Stimulated activated effector memory CD8-positive, alpha-beta T cell treated with anti-CD3 and anti-CD28 coated beads, Interleukin-12 subunit alpha, Interleukin-12 subunit beta, amount 100 ng/mL, for 72 hours (primary cell): ENCODE measurements around the gene WDTC1.
A peak's percentile ranks its signal among the peaks of the same experiment; 100 is the strongest.
"Not testable (repeated sequence)": the region's sequence is repeated elsewhere in the genome, so short reads cannot be mapped to it uniquely, and the experiment has no call there.

Experiments used
- ATAC-seq: fragments of 150-1000 bp; cut with Tn5 transposase; 2 replicates; pipeline ENCODE4 v1.10.0; 2021
- DNase-seq, 2 donors: peaks; one replicate each; pipeline ENCODE4 v3.0.0; 2021 to 2022; ENCODE audit warnings: low spot score in 2 of 2
- H3K27ac Mint-ChIP-seq: one replicate; pipeline ENCODE4 v1.8.0; 2022; ENCODE audit warnings: mild to moderate bottlenecking, mixed read lengths
- H3K36me3 Mint-ChIP-seq: one replicate; pipeline ENCODE4 v1.8.0; 2022; ENCODE audit warnings: mild to moderate bottlenecking, mixed read lengths
- H3K4me1 Mint-ChIP-seq: one replicate; pipeline ENCODE4 v1.8.0; 2022; ENCODE audit warnings: mixed read lengths
- H3K4me3 Mint-ChIP-seq: one replicate; pipeline ENCODE4 v1.8.0; 2022; ENCODE audit warnings: mild to moderate bottlenecking, mixed read lengths
- H3K9me3 Mint-ChIP-seq: one replicate; pipeline ENCODE4 v1.8.0; 2022; ENCODE audit warnings: mixed read lengths

The WDTC1 gene

GRCh38 chr1:27285274-27285660 is 50.8 kb downstream of the WDTC1 start:
- H3K27ac Mint-ChIP-seq: no peak overlapping the region
- no peak overlapping the region for H3K4me3 Mint-ChIP-seq

GRCh38 chr1:27285821-27286220 is 51.4 kb downstream of the WDTC1 start:
- not testable (repeated sequence) for DNase-seq, H3K4me1 Mint-ChIP-seq, H3K9me3 Mint-ChIP-seq, H3K4me3 Mint-ChIP-seq, H3K27ac Mint-ChIP-seq, ATAC-seq
- peaks cover 75% of the 10 kb centered on the region for H3K36me3 Mint-ChIP-seq

More at GRCh38 chr1:27285274-27285660, 50.8 kb downstream of the WDTC1 start:
- H3K36me3 Mint-ChIP-seq: peaks cover 69% of the 10 kb centered on the region
- no peaks in the 10 kb centered on the region for H3K9me3 Mint-ChIP-seq
- H3K4me1 Mint-ChIP-seq: no peaks in the 10 kb centered on the region
- ATAC-seq: no peak
- no peak for DNase-seq

DNA sequence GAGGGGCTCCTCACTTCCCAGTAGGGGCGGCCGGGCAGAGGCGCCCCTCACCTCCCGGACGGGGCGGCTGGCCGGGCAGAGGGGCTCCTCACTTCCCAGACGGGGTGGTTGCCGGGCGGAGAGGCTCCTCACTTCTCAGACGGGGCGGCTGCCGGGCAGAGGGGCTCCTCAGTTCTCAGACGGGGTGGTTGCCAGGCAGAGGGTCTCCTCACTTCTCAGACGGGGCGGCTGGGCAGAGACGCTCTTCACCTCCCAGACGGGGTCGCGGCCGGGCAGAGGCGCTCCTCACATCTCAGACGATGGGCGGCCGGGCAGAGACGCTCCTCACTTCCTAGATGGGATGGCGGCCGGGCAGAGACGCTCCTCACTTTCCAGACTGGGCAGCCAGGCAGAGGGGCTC is 54.7 kb downstream of the WDTC1 start:
- not testable (repeated sequence) for ATAC-seq, DNase-seq, H3K4me1 Mint-ChIP-seq, H3K9me3 Mint-ChIP-seq, H3K27ac Mint-ChIP-seq, H3K4me3 Mint-ChIP-seq
- peaks cover 79% of the 10 kb centered on the region for H3K36me3 Mint-ChIP-seq

DNA sequence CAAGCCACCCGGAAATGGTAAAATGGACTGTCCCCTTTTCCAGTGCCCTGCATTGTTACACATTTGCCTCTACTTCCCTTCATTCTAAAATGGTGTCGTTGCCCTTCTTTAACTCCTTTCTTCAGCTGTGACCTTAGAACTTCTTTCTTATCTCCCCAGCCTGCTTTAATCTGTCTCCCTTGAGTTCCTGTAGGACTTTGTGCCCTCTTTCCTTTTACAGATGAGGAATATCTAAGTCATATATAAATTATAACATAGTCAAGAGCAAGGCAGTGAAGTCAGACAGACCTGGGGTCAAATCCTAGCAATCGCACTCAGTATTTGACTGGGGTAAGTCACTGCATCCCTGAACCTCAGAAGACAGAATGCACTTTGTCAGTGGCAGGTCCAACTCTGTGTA is 56.1 kb downstream of the WDTC1 start:
- DNase-seq (no peak), ATAC-seq (no peak)
- no peak overlapping the region for H3K4me3 Mint-ChIP-seq
- H3K27ac Mint-ChIP-seq: peak overlapping the region; percentile 46
- no peaks in the 10 kb centered on the region for H3K4me1 Mint-ChIP-seq
- no peaks in the 10 kb centered on the region for H3K9me3 Mint-ChIP-seq
- H3K36me3 Mint-ChIP-seq: peaks cover 79% of the 10 kb centered on the region

DNA sequence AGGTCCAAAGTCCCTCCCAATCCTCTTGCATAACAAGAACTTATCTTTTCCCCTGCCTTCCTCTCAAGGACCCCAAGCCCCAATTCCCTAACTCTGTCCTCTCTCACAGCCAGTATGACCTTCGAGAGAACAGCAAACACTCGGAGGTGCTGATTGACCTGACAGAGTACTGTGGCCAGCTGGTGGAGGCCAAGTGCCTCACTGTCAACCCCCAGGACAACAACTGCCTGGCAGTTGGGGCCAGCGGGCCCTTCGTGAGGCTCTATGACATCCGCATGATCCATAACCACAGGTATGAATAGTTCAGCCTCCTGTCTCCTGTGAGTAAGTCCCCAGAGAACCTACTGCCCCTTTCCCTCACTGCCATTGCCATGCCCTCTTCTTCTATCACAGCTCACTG is 57.7 kb downstream of the WDTC1 start:
- Mint-ChIP-seq H3K27ac (peak overlapping the region; percentile 52), H3K36me3 (peaks cover 79% of the 10 kb centered on the region), H3K4me3 (no peak overlapping the region), H3K9me3 (no peaks in the 10 kb centered on the region), H3K4me1 (no peaks in the 10 kb centered on the region)
- DNase-seq (no peak), ATAC-seq (no peak)

- DNase-seq (no peak), ATAC-seq (no peak)
- Mint-ChIP-seq H3K4me3 (no peak overlapping the region), H3K36me3 (peaks cover 76% of the 10 kb centered on the region), H3K4me1 (no peaks in the 10 kb centered on the region), H3K9me3 (no peaks in the 10 kb centered on the region), H3K27ac (no peak overlapping the region)
Observed at GRCh38 chr1:27293915-27294314, 59.5 kb downstream of the WDTC1 start.

- Mint-ChIP-seq H3K4me3 (no peak overlapping the region), H3K36me3 (peaks cover 64% of the 10 kb centered on the region), H3K27ac (no peak overlapping the region), H3K4me1 (no peaks in the 10 kb centered on the region), H3K9me3 (no peaks in the 10 kb centered on the region)
- peak; percentile 62 for ATAC-seq
- DNase-seq: peak; percentile 50 to 76
Observed at GRCh38 chr1:27296773-27297291, 62.4 kb downstream of the WDTC1 start.

DNA sequence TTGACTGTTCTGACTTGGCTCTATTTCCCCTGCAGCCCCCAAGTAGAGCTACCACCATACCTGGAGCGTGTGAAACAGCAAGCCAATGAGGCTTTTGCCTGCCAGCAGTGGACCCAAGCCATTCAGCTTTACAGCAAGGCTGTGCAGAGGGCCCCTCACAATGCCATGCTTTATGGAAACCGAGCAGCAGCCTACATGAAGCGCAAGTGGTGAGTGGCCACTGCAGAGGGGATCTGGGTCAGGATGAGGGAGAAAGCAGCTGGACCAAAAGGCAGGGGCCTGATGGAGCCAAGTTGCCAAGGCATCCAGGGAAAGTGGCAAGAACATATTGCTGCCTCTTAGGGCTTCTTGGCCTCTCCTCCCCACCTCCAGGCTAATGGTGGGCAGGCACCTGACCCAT is 63.5 kb downstream of the WDTC1 start:
- ATAC-seq (no peak), DNase-seq (no peak)
- no peaks in the 10 kb centered on the region for H3K4me1 Mint-ChIP-seq
- no peaks in the 10 kb centered on the region for H3K9me3 Mint-ChIP-seq
- peaks cover 65% of the 10 kb centered on the region for H3K36me3 Mint-ChIP-seq
- no peak overlapping the region for H3K4me3 Mint-ChIP-seq
- peak overlapping the region; percentile 69 for H3K27ac Mint-ChIP-seq

GRCh38 chr1:27298632-27299384 is 64.4 kb downstream of the WDTC1 start:
- Mint-ChIP-seq H3K36me3 (peaks cover 62% of the 10 kb centered on the region), H3K4me1 (no peaks in the 10 kb centered on the region), H3K9me3 (no peaks in the 10 kb centered on the region), H3K27ac (no peak overlapping the region), H3K4me3 (no peak overlapping the region)
- ATAC-seq (no peak), DNase-seq (no peak)

DNA sequence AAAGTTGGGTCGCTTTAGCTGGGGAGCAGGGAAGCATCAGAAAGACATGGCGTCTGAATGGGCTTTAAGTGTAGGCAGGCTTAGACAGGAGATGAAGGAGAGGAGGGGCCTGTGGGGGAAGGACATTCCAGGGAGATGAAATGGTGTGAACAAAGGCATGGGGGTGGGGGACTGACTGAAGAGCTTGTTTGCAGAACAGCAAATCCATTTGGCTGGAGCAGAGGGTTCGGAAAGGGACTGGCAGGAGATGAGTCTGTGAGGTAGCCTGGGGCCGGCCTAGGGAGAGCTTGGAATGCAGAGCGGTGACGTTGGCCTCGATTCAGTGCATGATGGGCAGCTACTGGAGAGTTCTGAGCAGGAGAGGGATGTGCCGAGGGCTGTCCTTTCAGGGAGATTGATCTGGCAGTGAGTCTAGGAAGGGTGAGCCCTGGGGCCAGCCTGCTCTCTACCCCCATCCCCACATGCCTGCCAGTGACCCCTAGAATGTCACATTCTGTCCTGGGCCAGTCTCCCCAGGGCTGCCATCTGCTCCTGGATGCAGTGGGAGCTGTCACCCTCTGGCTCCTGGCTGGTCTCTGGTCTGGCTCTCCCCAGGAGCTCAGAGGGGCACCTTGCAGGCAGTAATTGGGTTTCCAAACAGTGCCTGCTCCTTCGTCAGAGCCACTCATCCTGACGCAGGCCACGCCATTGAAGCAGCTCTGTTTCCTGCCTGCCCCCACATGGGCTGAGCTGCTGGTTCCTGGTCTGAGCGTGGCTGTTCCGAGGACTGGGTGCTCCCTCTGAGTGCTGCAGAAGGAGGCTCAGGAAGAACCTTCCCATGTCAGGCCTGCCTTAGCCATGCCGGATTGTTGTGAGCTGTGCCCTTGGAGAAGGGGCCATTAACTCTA is 65.2 kb downstream of the WDTC1 start:
- Mint-ChIP-seq H3K27ac (no peak overlapping the region), H3K4me1 (no peaks in the 10 kb centered on the region), H3K4me3 (no peak overlapping the region), H3K9me3 (no peaks in the 10 kb centered on the region), H3K36me3 (peaks cover 56% of the 10 kb centered on the region)
- ATAC-seq (no peak), DNase-seq (no peak)

GRCh38 chr1:27300341-27301051 is 66.1 kb downstream of the WDTC1 start:
- DNase-seq (peak; percentile 68 to 83), ATAC-seq (peak; percentile 84)
- Mint-ChIP-seq H3K4me1 (no peaks in the 10 kb centered on the region), H3K9me3 (no peaks in the 10 kb centered on the region), H3K36me3 (peaks cover 48% of the 10 kb centered on the region), H3K4me3 (no peak overlapping the region), H3K27ac (no peak overlapping the region)

DNA sequence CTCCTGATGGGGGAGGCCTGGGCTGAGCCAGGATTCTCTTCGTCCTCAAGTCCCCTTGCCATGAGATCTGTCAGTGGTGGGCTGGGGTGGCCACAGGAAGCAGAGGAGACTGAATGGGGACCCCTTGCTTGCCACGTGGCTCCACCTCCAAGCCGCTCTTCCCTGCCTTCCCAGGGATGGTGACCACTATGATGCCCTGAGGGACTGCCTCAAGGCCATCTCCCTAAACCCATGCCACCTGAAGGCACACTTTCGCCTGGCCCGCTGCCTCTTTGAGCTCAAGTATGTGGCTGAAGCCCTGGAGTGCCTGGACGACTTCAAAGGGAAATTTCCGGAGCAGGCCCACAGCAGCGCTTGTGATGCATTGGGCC is 66.6 kb downstream of the WDTC1 start:
- no peak for ATAC-seq
- no peak overlapping the region for H3K27ac Mint-ChIP-seq

GRCh38 chr1:27301582-27302199 is 67.3 kb downstream of the WDTC1 start:
- Mint-ChIP-seq H3K4me3 (no peak overlapping the region), H3K27ac (no peak overlapping the region), H3K9me3 (no peaks in the 10 kb centered on the region), H3K36me3 (peaks cover 36% of the 10 kb centered on the region), H3K4me1 (no peaks in the 10 kb centered on the region)
- no peak for DNase-seq
- ATAC-seq: no peak

More for the DNA sequence above, 66.6 kb downstream of the WDTC1 start:
- no peaks in the 10 kb centered on the region for H3K4me1 Mint-ChIP-seq
- no peak for DNase-seq
- H3K9me3 Mint-ChIP-seq: no peaks in the 10 kb centered on the region
- no peak overlapping the region for H3K4me3 Mint-ChIP-seq
- peaks cover 42% of the 10 kb centered on the region for H3K36me3 Mint-ChIP-seq

DNA sequence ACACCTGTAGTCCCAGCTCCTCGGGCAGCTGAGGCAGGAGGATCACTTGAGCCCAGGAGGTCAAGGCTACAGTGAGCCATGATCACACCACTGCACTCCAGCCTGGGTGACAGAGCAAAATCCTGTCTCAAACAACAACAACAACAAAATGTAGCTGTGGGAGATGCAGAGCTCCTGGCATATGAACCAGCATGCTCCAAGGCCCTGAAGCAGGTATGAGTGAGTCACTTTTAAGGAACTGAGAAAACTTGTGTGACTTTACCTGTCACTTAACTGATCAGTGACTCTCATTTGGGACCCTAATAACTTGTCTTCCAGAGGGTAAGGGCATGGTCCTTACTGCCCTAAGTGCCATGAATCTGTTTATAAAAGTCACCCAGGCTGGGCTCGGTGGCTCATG is 68.2 kb downstream of the WDTC1 start:
- no peak overlapping the region for H3K4me3 Mint-ChIP-seq
- no peak for ATAC-seq
- H3K27ac Mint-ChIP-seq: no peak overlapping the region
- H3K9me3 Mint-ChIP-seq: no peaks in the 10 kb centered on the region
- H3K36me3 Mint-ChIP-seq: peaks cover 38% of the 10 kb centered on the region
- no peak for DNase-seq
- H3K4me1 Mint-ChIP-seq: no peaks in the 10 kb centered on the region

GRCh38 chr1:27303509-27303908 is 69.1 kb downstream of the WDTC1 start:
- Mint-ChIP-seq H3K9me3 (no peaks in the 10 kb centered on the region), H3K27ac (no peak overlapping the region), H3K4me1 (no peaks in the 10 kb centered on the region), H3K4me3 (no peak overlapping the region), H3K36me3 (peaks cover 29% of the 10 kb centered on the region)
- no peak for DNase-seq
- no peak for ATAC-seq
